Ascending aorta (tissue), 2 donors: Measurements from ENCODE around the gene INO80B. TPM values are rescaled to one million over a fixed set of nuclear protein-coding genes. Genes with fewer than 3 reads are reported as not detected.

Experiments used
- DNase-seq, 2 donors: peaks; one replicate each; pipeline ENCODE4 v3.0.0-alpha.2; 2019; ENCODE audit warnings: low spot score in 2 of 2
- H3K27ac ChIP-seq, 2 donors: fragments of 200-600 bp; sonication (generic); one replicate each; pipeline ENCODE4 v1.5.1; 2016 to 2017; ENCODE audit warnings: mild to moderate bottlenecking in 1 of 2
- H3K27me3 ChIP-seq: fragments of 200-600 bp; sonication (generic); one replicate; pipeline ENCODE4 v1.5.1; 2017
- H3K36me3 ChIP-seq, 2 donors: fragments of 200-600 bp; sonication (generic); one replicate each; pipeline ENCODE4 v1.5.1; 2016
- H3K4me1 ChIP-seq, 2 donors: fragments of 200-600 bp; sonication (generic); one replicate each; pipeline ENCODE4 v1.5.1; 2016 to 2017; ENCODE audit warnings: mild to moderate bottlenecking in 1 of 2
- H3K4me3 ChIP-seq, 2 donors: fragments of 200-600 bp; sonication (generic); one replicate each; pipeline ENCODE4 v1.5.1; 2016 to 2017; ENCODE audit warnings: mild to moderate bottlenecking in 1 of 2
- H3K9me3 ChIP-seq, 2 donors: fragments of 200-600 bp; sonication (generic); one replicate each; pipeline ENCODE4 v1.5.1; 2016
- intact Hi-C: fragments of 100-400 bp; cut with DNase I; formaldehyde crosslinking; loops from one replicate; pipeline ENCODE4 v1.15.1; 2023
- total RNA-seq: library from RNA; depleted of rRNA; stranded (reverse); fragments of >200 nt; gene quantifications from one replicate; pipeline ENCODE4 v1.1.0, GENCODE V29; 2016
- TF ChIP-seq, protein P1 (sequence below), 3 experiments: fragments of 200-600 bp in 2 of 3; fragments of 450-650 bp in 1 of 3; sonication (generic) in 2 of 3; IDR thresholded peaks; one replicate each; pipeline ENCODE4 v1.5.1; 2016 to 2019; ENCODE audit warnings: antibody characterized with exemption in 3 of 3, mild to moderate bottlenecking in 1 of 3, moderate library complexity in 1 of 3

INO80B gene
- total RNA-seq = 79.4 TPM

DNA sequence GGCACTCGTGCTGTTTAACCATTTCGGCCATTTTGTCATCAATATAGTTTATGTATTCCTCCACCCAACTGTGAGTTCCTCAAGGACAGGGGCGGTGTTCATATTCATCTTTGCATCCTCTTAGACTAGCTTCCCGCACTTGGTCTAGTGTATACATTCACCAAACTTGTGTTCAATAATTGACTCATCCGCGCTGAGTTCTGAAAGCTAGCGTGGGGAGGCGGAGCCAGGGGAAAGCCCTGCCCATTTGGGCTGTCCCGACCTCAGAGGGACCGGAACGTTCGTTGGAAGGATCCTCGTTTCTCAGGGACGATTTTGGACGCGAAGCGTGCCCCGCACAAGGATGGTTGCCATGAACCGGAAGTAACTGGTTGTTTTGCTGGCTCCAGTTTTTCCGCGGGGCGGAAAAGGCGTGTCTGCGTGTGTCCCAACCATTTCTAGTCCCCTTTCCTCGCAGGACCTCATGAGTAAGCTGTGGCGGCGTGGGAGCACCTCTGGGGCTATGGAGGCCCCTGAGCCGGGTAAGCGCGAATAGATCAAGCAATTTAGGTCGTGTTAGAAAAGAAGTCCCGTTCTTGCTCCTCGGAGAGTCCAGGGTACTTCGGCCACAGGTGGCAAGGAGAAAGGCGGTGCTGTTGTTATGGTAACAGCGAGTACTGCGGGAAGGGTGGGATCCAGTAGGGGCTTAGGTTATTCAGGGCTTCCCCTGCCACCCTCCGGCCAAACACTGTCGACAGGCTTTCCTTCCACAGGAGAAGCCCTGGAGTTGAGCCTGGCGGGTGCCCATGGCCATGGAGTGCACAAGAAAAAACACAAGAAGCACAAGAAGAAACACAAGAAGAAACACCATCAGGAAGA is at the start of gene INO80B:
Gene INO80B, plus strand, starts transcription at position 434 of the 858 bp plus-strand sequence. Its CDS starts 30 bp downstream, at position 464.
- peak; percentile 85 to 98 for DNase-seq
- Histone ChIP-seq H3K36me3 (no peaks in the 10 kb centered on the region), H3K27ac (peak within 1 kb of the TSS in 1 of 2 donors; percentile 78), H3K9me3 (no peaks in the 10 kb centered on the region), H3K27me3 (no peaks in the 10 kb centered on the region), H3K4me3 (peak within 1 kb of the TSS; percentile 82 to 83), H3K4me1 (peaks cover 7 to 31% of the 10 kb centered on the region in 2 donors)
- TF ChIP-seq, protein P1, sequence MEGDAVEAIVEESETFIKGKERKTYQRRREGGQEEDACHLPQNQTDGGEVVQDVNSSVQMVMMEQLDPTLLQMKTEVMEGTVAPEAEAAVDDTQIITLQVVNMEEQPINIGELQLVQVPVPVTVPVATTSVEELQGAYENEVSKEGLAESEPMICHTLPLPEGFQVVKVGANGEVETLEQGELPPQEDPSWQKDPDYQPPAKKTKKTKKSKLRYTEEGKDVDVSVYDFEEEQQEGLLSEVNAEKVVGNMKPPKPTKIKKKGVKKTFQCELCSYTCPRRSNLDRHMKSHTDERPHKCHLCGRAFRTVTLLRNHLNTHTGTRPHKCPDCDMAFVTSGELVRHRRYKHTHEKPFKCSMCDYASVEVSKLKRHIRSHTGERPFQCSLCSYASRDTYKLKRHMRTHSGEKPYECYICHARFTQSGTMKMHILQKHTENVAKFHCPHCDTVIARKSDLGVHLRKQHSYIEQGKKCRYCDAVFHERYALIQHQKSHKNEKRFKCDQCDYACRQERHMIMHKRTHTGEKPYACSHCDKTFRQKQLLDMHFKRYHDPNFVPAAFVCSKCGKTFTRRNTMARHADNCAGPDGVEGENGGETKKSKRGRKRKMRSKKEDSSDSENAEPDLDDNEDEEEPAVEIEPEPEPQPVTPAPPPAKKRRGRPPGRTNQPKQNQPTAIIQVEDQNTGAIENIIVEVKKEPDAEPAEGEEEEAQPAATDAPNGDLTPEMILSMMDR (IDR thresholded peaks at IDR 0.05) = no peak
- intact Hi-C loops = loop anchor here (1.0 to 10.0 kb wide), 8 partner anchors 28 to 1900 kb away; partner anchors contain the start of genes C2orf81, CCT7, PCGF1 and PRADC1

DNA sequence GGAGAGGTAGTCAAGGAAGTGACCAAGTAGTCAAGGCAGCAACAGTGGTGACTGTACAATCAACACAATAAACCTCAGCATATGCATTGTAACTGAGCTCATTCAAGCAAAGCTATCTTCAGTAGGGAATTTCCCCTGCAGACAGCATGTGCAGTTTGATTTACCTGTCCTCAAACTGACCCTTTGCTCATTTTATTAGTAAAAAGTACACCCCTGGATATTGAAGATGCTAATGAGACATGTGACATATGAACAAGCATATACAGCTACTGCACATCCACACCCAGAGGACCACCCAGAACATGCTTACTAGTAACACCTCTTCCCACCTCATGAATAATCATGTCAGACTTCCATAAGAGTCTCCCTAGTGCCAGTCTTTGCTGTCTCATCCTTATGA is 48.9 kb upstream of the INO80B start:
- intact Hi-C loops = no loop called here
- no peak overlapping the region for H3K4me3 ChIP-seq
- H3K27me3 ChIP-seq = no peaks in the 10 kb centered on the region
- H3K36me3 ChIP-seq = no peaks in the 10 kb centered on the region
- no peaks in the 10 kb centered on the region for H3K4me1 ChIP-seq
- TF ChIP-seq, protein P1 (IDR thresholded peaks at IDR 0.05) = no peak
- no peaks in the 10 kb centered on the region for H3K9me3 ChIP-seq
- DNase-seq = no peak
- no peak overlapping the region for H3K27ac ChIP-seq

DNA sequence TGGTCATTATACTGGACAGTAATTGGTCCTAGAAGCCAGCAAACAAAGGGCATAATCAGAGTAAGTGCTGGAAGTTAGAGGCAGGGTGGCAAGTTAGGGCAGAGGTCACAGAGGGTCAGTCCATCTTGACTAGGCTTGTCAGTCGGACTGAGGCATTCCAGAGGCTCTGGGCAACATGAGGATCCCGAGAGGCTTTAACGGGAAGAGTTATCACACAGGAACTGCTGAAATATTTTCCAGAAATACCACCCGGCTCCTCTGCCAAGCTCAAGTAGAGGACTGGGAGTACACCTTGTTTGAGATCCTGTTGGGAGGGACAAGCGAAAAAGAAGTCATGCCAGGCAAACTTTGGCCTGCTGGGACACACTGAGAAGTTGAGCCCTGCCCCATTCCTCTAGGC is 47.2 kb upstream of the INO80B start:
- intact Hi-C loops = no loop called here
- Histone ChIP-seq H3K4me1 (no peaks in the 10 kb centered on the region), H3K27ac (no peak overlapping the region), H3K4me3 (no peak overlapping the region), H3K36me3 (no peaks in the 10 kb centered on the region), H3K27me3 (no peaks in the 10 kb centered on the region), H3K9me3 (no peaks in the 10 kb centered on the region)
- DNase-seq = no peak
- TF ChIP-seq, protein P1 (IDR thresholded peaks at IDR 0.05) = no peak

DNA sequence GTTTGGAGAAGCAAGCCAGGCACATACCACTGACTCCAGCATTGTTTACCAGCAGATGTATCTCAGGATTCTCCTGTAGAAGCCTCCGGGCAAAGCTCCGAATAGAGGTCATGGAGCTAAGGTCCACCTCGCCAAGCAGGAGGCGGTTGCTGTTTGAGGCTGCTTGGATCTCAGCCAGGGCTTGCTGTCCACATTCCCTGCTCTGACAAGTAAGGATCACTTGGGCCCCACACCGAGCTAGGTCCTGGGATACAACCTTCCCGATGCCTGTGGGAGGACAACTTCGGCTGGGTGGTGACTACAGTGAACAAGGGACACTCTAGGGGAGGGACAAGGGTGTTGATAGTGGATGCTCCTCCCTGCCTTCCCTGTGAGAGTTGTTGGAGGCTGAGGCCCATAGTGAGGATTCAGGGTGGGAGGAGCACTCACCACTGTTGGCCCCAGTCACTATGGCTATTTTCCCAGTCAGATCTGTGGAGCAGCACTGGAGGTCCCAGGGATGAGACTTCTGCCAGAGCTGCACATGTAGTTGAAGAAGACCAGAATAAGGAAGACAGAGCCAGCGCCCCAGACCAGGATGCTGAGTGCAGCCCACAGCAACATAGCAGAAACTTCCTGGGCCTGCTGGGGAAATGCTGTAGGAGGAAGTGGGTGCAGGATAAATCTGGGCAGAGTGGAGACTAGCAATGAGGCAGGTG is 41.7 kb upstream of the INO80B start:
- Histone ChIP-seq H3K36me3 (no peaks in the 10 kb centered on the region), H3K4me3 (no peak overlapping the region), H3K4me1 (peaks cover under 1 to 9% of the 10 kb centered on the region in 2 donors), H3K27ac (no peak overlapping the region), H3K27me3 (no peaks in the 10 kb centered on the region), H3K9me3 (no peaks in the 10 kb centered on the region)
- peak in 1 of 2 donors; percentile 56 for DNase-seq
- intact Hi-C loops = no loop called here
- TF ChIP-seq, protein P1 (IDR thresholded peaks at IDR 0.05) = no peak

DNA sequence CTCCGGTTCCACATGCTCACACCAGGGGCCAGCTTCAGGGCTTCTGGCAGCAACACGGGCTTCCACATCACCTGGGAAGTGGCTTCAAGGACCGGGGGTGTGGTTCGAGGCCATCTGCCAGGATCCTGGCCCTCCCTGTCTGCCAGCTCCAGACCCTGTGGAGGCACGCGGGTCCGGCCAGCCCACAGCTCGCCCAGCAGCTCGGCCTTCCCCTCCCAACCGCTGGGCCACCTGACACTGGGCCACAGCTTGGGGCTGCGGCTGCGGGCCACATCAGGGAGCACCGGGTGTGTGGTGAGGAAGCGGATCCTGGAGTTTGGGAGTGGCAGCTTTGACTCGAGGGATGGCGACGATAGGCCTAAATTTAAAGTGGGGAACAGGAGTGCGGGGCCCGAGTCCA is 40.4 kb upstream of the INO80B start:
- peak overlapping the region; percentile 1 to 41 for H3K27ac ChIP-seq
- intact Hi-C loops = no loop called here
- no peaks in the 10 kb centered on the region for H3K27me3 ChIP-seq
- TF ChIP-seq, protein P1 (IDR thresholded peaks at IDR 0.05) = no peak
- peaks cover 5 to 9% of the 10 kb centered on the region in 2 donors for H3K4me1 ChIP-seq
- H3K36me3 ChIP-seq = no peaks in the 10 kb centered on the region
- H3K9me3 ChIP-seq = no peaks in the 10 kb centered on the region
- peak in 1 of 2 donors; percentile 62 for DNase-seq
- H3K4me3 ChIP-seq = peak overlapping the region; percentile 49 to 84
